Body of pancreas (tissue), 4 donors: ENCODE measurements around the gene OR52N5. TPM values are rescaled to one million over a fixed set of nuclear protein-coding genes. Genes with fewer than 3 reads are reported as not detected.

Source experiments
- ATAC-seq: fragments of 150-250 bp; one replicate; pipeline ENCODE4 v1.9.1; 2016
- DNase-seq, 4 donors: peaks; one replicate each; pipeline ENCODE4 v3.0.0-alpha.2; 2019
- H3K27ac ChIP-seq, 4 donors: fragments of 200-600 bp; sonication (generic); 1 replicate in 3 of 4; 2 replicates in 1 of 4; pipeline versions ENCODE4 v1.5.1 to v1.6.1; 2016 to 2019; ENCODE audit warnings: mild to moderate bottlenecking in 1 of 4, mixed read lengths in 1 of 4, moderate library complexity in 1 of 4
- H3K27me3 ChIP-seq, 2 donors: fragments of 200-600 bp; sonication (generic); one replicate each; pipeline ENCODE4 v1.6.0; 2016; ENCODE audit warnings: mild to moderate bottlenecking in 1 of 2
- H3K36me3 ChIP-seq, 2 donors: fragments of 200-600 bp; sonication (generic); replicated peaks in 1 of 2; 2 replicates each; pipeline ENCODE4 v1.5.1; 2016; ENCODE audit warnings: low read depth in 2 of 2; ENCODE audit not compliant: insufficient read depth in 1 of 2
- H3K4me1 ChIP-seq: fragments of 200-600 bp; sonication (generic); one replicate; pipeline ENCODE4 v1.6.0; 2016
- H3K4me3 ChIP-seq, 2 donors: fragments of 200-600 bp; sonication (generic); 1 replicate in 1 of 2; 2 replicates in 1 of 2; pipeline ENCODE4 v1.5.1; 2016 to 2019
- H3K9me3 ChIP-seq, 3 donors: fragments of 200-600 bp; sonication (generic); 1 replicate in 2 of 3; 2 replicates in 1 of 3; pipeline ENCODE4 v1.5.1; 2016
- POLR2A ChIP-seq, 3 donors: fragments of 450-650 bp; IDR thresholded peaks; one replicate each; pipeline ENCODE4 v1.6.1; 2016; ENCODE audit warnings: antibody characterized with exemption in 3 of 3, mild to moderate bottlenecking in 2 of 3
- WGBS, 2 donors: methylation state at CpG; one replicate each; pipeline ENCODE4 v1.1.5; 2017; 5-methylcytosine and 5-hydroxymethylcytosine counted together
- intact Hi-C: fragments of 100-400 bp; cut with DNase I; formaldehyde crosslinking; loops from one replicate; pipeline ENCODE4 v1.15.1; 2023
- total RNA-seq, 2 donors: library from RNA; depleted of rRNA; stranded (reverse); fragments of >200 nt; gene quantifications; one replicate each; pipeline ENCODE4 v1.1.0, GENCODE V29; 2016
- TF ChIP-seq, protein P1 (sequence below), 7 experiments: fragments of 450-650 bp in 4 of 7; fragments of 200-600 bp in 3 of 7; sonication (generic) in 3 of 7; IDR thresholded peaks; one replicate each; pipeline ENCODE4 v1.5.1; 2016 to 2019; ENCODE audit warnings: antibody characterized with exemption in 7 of 7

OR52N5 gene
- total RNA-seq, 2 donors from 2014 or later: not detected

DNA sequence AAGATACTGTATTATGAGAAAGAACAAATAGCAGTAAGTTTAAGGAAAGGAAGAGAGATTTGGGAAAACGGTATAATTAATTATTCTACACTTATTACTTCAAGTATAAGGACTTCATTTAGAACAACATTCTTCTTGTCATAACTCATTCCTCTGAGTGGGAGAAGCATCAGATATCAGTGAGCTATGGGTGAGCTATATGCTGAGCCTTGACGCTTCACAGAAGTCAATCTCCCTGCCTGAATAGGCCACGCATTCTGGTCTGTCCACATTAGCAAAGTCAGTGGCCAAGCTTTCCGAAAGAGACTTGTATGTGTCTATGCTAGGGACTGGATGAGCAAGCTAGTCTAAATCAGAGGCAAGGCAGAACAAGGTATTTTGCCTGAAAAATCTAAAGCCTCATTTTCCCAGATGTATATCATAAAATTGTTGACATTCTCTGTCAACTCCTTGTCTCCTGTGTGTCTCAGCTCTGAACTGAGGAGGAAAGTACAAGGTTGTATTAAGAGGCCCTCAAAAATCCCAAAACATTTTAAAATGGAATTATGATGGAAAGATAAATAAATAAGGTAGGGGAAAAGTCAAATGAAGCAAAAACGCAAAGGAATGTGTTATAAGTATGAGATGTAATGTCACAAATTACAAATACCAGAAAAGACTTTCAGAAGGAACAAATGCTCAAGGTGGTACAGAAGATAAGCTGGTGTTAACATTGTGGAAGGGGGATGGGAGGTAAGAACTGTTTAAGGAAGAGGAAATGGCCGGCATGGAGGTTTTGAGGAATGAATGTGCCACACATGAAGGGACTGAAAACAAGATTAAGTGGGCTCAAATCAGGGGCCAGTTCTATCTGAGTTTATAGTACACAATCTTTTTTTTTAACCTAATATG lies 27.0 kb upstream of the OR52N5 start:
- peaks cover 0 to 3% of the 10 kb centered on the region in 2 donors for H3K27me3 ChIP-seq
- intact Hi-C loops: loop anchor here (10.0 kb wide), 2 partner anchors 325 to 685 kb away; partner anchors contain the start of gene OR52D1
- no peaks in the 10 kb centered on the region for H3K36me3 ChIP-seq
- no peak overlapping the region for H3K4me3 ChIP-seq
- WGBS, 2 donors: 68 to 69% methylated on average over 6 of the region's 6 CpGs
- no peak overlapping the region for H3K27ac ChIP-seq
- ATAC-seq (no peak), DNase-seq (no peak)
- peaks cover 11% of the 10 kb centered on the region for H3K4me1 ChIP-seq
- TF ChIP-seq POLR2A (IDR thresholded peaks at IDR 0.05): no peak
- no peaks in the 10 kb centered on the region for H3K9me3 ChIP-seq

DNA sequence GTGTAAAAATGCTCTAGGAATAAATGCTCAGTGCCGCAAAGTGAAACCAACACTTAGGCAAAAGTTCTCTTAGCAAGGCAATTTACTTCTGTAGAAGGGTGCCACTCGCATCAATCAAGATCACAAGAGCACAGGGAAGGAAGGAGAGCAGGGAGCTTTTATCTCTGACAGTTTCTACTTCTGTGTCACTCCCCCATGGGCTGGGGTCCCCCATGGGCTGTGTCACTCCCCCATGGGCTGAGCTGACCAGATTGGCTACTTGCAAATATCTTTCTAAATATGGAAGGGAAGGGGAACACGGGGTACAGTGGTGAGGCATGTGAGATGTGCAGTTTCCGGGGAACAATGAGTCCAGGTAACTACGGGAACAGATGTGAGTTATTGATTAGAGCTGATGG lies 26.0 kb upstream of the OR52N5 start:
- Histone ChIP-seq H3K27ac (no peak overlapping the region), H3K4me3 (peak overlapping the region in 1 of 2 donors; percentile 11), H3K4me1 (peaks cover 11% of the 10 kb centered on the region), H3K27me3 (peaks cover 0 to 3% of the 10 kb centered on the region in 2 donors), H3K36me3 (no peaks in the 10 kb centered on the region), H3K9me3 (no peaks in the 10 kb centered on the region)
- intact Hi-C loops: loop anchor here (10.0 kb wide), 2 partner anchors 324 to 684 kb away; partner anchors contain the start of gene OR52D1
- ATAC-seq: peak; percentile 45
- no peak for DNase-seq
- no peak for TF ChIP-seq POLR2A (IDR thresholded peaks at IDR 0.05)
- TF ChIP-seq, protein P1, sequence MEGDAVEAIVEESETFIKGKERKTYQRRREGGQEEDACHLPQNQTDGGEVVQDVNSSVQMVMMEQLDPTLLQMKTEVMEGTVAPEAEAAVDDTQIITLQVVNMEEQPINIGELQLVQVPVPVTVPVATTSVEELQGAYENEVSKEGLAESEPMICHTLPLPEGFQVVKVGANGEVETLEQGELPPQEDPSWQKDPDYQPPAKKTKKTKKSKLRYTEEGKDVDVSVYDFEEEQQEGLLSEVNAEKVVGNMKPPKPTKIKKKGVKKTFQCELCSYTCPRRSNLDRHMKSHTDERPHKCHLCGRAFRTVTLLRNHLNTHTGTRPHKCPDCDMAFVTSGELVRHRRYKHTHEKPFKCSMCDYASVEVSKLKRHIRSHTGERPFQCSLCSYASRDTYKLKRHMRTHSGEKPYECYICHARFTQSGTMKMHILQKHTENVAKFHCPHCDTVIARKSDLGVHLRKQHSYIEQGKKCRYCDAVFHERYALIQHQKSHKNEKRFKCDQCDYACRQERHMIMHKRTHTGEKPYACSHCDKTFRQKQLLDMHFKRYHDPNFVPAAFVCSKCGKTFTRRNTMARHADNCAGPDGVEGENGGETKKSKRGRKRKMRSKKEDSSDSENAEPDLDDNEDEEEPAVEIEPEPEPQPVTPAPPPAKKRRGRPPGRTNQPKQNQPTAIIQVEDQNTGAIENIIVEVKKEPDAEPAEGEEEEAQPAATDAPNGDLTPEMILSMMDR (IDR thresholded peaks at IDR 0.05): no peak
- 7 to 17% methylated on average over 5 of the region's 5 CpGs for WGBS, 2 donors

GRCh38 chr11:5808500-5809121 lies 25.5 kb upstream of the OR52N5 start, which contains the start of gene OR52N2:
Gene OR52N2 (plus strand): TSS chr11:5808924. CDS start chr11:5820336, 11,412 bp downstream.
- no peak within 1 kb of the TSS for H3K27ac ChIP-seq
- H3K9me3 ChIP-seq: no peaks in the 10 kb centered on the region
- DNase-seq: peak; percentile 73 to 84 (median 78)
- TF ChIP-seq, protein P1 (IDR thresholded peaks at IDR 0.05): peak; percentile 57 to 88 (median 83)
- no peak for TF ChIP-seq POLR2A (IDR thresholded peaks at IDR 0.05)
- peak; percentile 92 for ATAC-seq
- no peaks in the 10 kb centered on the region for H3K36me3 ChIP-seq
- peaks cover 11% of the 10 kb centered on the region for H3K4me1 ChIP-seq
- WGBS, 2 donors: 5 to 15% methylated on average over 24 of the region's 24 CpGs
- peak within 1 kb of the TSS in 1 of 2 donors; percentile 11 for H3K4me3 ChIP-seq
- H3K27me3 ChIP-seq: peaks cover 0 to 3% of the 10 kb centered on the region in 2 donors
- intact Hi-C loops: loop anchor here (10.0 kb wide), 2 partner anchors 324 to 684 kb away; partner anchors contain the start of gene OR52D1

- no peak overlapping the region for H3K27ac ChIP-seq
- WGBS, 2 donors: 62 to 67% methylated on average over 10 of the region's 10 CpGs
- intact Hi-C loops: loop anchor here (10.0 kb wide), 2 partner anchors 323 to 683 kb away; partner anchors contain the start of gene OR52D1
- H3K27me3 ChIP-seq: peaks cover 0 to 3% of the 10 kb centered on the region in 2 donors
- DNase-seq (no peak), ATAC-seq (no peak)
- H3K9me3 ChIP-seq: no peaks in the 10 kb centered on the region
- TF ChIP-seq, protein P1 (IDR thresholded peaks at IDR 0.05): no peak
- TF ChIP-seq POLR2A (IDR thresholded peaks at IDR 0.05): no peak
- H3K36me3 ChIP-seq: no peaks in the 10 kb centered on the region
- H3K4me3 ChIP-seq: no peak overlapping the region
- peaks cover 11% of the 10 kb centered on the region for H3K4me1 ChIP-seq
Measured at GRCh38 chr11:5807580-5807979, 24.4 kb upstream of the OR52N5 start.

- no peak overlapping the region for H3K4me3 ChIP-seq
- H3K9me3 ChIP-seq: no peaks in the 10 kb centered on the region
- H3K27ac ChIP-seq: no peak overlapping the region
- intact Hi-C loops: loop anchor here (10.0 kb wide), 2 partner anchors 319 to 679 kb away; partner anchors contain the start of gene OR52D1
- peaks cover 7% of the 10 kb centered on the region for H3K4me1 ChIP-seq
- H3K36me3 ChIP-seq: no peaks in the 10 kb centered on the region
- ATAC-seq: no peak
- 86 to 89% methylated on average over 5 of the region's 5 CpGs for WGBS, 2 donors
- DNase-seq: no peak
- H3K27me3 ChIP-seq: no peaks in the 10 kb centered on the region
- TF ChIP-seq, protein P1 (IDR thresholded peaks at IDR 0.05): no peak
- no peak for TF ChIP-seq POLR2A (IDR thresholded peaks at IDR 0.05)
Measured at GRCh38 chr11:5803982-5804381, 20.8 kb upstream of the OR52N5 start.
